ENCODE data around the gene MAD2L1.

GRCh38 chr4:120066517-120067340, at the start of gene MAD2L1:
- TF ChIP-seq BCL3 (CRISPR knock-in tag; IDR thresholded peaks at IDR 0.05) (0 out of 2 replicates have a peak, but pooled peaks have one; percentile 50), ZFP41 (CRISPR knock-in tag; IDR thresholded peaks at IDR 0.05; ENCODE audit: borderline replicate concordance) (no peak), JUNB (CRISPR knock-in tag; IDR thresholded peaks at IDR 0.05; ENCODE audit: borderline replicate concordance) (no peak; the same call in 1 of the 2 replicates), ARNTL (CRISPR knock-in tag; IDR thresholded peaks at IDR 0.05) (0 out of 2 replicates have a peak, but pooled peaks have one; percentile 26), TRIM24 (CRISPR knock-in tag; IDR thresholded peaks at IDR 0.05) (no peak), CREB1 (IDR thresholded peaks at IDR 0.05) (peak; percentile 88), CREB1 (CRISPR knock-in tag; IDR thresholded peaks at IDR 0.05) (peak; percentile 93)
